AG10803 (cell line): Measurements from ENCODE around the gene PROSER3.

Experiments used
- DNase-seq: peaks from one replicate; pipeline ENCODE4 v3.0.0; 2010; ENCODE audit warnings: low read depth
- H3K4me3 ChIP-seq: 2 replicates; pipeline ENCODE4 v1.5.1; 2011; ENCODE audit warnings: mild to moderate bottlenecking, low read length, control low read depth
- TF ChIP-seq, protein P1 (sequence below): conservative IDR thresholded peaks from 2 replicates; pipeline ENCODE4 v1.5.1; 2011; ENCODE audit warnings: mild to moderate bottlenecking, low read length, control low read depth, inconsistent platforms

Gene PROSER3

DNA sequence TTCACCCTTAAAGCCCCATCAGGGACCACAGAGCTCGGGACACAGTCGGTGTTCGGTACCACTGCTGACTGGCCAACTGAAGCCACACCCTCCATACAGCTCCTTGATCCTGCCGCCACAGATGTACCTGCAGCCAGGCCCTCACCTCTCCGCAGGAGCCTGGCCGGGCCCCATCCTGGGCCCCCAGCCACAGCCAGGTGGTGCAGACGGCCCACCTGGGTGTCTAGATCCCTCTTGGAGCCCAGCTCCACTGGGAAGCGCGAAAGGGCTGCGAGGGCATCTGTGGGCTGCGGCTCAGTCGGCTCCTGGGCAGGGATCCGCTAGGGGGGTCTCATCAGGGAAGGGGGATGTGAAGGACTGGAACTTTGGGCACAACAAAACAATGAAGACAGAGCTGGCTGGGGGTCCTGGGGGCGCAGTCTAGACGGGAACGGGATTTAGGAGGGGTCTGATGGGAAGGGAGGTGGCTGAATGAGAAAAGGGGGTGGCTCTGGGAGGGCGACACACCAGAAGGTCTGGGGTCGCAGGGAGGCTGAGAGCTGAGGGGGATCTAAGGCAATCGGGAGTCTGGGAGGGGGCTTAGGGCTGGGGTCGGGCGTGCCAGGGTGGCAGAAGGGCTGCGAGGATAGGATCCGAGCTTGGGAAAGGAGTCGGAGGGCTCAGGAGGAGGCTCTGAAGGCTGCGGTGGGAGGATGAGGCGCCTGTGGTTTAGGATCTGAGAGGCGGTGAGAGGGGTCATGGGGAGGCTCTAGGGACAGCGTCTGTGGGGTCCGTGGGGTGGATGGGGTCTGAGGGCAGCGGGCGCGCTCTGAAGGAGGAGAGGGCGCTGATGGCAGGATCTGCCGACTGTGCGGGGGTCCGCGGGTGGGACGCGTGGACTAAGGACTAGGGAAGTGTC is 38.9 kb downstream of the PROSER3 start:
- TF ChIP-seq, protein P1, sequence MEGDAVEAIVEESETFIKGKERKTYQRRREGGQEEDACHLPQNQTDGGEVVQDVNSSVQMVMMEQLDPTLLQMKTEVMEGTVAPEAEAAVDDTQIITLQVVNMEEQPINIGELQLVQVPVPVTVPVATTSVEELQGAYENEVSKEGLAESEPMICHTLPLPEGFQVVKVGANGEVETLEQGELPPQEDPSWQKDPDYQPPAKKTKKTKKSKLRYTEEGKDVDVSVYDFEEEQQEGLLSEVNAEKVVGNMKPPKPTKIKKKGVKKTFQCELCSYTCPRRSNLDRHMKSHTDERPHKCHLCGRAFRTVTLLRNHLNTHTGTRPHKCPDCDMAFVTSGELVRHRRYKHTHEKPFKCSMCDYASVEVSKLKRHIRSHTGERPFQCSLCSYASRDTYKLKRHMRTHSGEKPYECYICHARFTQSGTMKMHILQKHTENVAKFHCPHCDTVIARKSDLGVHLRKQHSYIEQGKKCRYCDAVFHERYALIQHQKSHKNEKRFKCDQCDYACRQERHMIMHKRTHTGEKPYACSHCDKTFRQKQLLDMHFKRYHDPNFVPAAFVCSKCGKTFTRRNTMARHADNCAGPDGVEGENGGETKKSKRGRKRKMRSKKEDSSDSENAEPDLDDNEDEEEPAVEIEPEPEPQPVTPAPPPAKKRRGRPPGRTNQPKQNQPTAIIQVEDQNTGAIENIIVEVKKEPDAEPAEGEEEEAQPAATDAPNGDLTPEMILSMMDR, result no peak
- H3K4me3 ChIP-seq, result no peak overlapping the region
- DNase-seq, result no peak

DNA sequence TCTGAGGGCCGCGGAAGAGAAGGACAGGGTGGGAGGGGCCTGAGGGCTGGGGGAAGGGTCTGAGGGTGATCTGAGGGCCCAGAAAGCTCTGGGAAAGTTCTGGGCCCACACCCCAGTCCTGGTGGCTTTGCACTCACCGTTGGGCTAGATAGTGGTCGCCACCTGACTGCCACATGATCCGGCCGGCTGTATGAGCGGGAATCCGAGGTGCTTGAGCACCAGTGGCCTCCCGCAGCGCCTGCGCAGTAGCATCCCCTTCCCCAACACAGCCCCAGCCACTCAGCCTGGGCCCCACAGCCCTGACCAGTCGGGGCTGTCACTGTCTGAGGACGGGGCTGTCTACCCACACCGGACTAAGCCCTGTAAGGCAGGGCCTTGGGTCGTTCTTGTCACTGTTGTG is 39.7 kb downstream of the PROSER3 start:
- no peak overlapping the region for H3K4me3 ChIP-seq
- TF ChIP-seq, protein P1, result no peak
- DNase-seq, result no peak

DNA sequence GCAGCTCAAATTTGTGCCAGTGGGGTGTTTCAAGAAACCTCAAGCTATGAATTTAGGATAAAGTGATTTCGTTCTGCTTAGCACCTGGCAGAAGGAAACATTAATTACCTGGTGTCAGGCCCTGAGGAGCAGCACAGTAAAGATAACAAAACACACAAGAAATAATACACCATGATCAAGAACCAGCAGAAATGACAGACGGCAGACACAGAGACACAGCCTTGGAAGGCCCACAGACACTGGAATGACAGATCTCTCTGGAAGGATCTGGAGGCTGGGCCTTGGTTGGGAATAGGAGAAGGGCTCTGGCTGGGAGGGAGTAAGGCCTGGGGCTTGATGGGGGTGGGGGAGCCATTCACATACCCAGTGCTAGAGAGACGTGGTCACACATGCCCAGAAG is 43.9 kb downstream of the PROSER3 start:
- H3K4me3 ChIP-seq, result no peak overlapping the region
- DNase-seq, result no peak
- TF ChIP-seq, protein P1, result no peak

DNA sequence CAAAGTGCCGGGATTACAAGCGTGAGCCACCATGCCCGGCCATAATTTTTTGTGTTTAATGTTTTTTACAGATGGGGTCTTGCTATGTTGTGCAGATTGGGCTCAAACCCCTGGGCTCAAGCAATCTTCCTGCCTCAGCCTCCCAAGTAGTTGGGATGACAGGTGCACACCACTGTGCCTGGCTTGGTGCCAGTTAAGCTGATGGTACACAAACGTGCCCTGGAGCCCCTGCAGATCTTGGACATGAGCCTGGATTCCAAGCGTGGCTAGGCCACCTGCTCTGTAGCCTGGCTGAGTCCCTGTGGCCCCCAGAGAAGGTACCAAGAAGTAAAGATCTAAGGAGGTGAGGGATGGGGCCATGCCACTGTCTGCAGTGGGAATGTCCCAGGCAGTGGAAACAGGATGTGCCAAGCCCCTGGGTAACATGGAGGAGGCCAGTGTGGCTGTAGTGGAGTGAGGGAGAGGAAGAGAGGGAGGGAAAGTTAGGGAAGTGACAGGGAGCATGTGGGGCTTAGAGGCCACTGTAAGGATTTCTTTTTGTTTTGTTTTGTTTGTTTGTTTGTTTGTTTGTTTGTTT is 47.6 kb downstream of the PROSER3 start:
- no peak for DNase-seq
- TF ChIP-seq, protein P1, result no peak
- H3K4me3 ChIP-seq, result no peak overlapping the region

DNA sequence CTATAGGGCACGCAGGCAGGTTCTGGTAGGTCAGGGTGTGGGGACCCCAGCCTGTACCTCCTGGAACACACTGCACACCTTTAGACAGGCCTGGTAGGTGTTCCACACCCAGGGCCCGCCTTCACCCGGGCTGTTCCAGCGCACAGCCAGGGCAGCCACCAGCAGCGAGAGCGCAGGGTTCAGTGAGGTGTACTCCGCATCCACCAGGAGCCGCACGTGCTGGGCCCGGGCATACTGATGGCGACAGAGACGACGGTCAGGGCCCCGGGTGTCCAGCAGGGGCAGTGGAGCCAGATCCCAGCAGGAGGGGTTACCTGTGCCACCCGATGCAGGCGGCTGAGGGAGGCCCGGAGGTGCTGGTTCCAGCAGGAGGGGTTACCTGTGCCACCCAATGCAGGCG is 48.6 kb downstream of the PROSER3 start:
- DNase-seq, result no peak
- TF ChIP-seq, protein P1, result no peak

DNA sequence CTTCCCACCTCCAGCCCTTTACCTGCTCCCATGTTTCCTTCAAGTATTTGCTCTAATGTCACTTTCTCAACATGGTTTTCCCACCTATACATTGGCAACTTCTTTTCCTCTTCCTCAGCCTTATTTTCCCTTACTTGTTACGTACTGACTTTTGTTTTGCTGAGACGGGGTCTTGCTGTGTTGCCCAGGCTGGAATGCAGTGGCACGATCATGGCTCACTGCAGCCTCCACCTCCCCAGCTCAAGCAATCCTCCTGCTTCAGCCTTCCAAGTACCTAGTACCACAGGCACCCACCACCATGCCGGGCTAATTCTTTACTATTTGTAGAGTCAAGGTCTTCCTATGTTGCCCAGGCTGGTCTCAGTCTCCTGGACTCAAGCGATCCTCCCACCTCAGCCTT is 49.7 kb downstream of the PROSER3 start:
- DNase-seq, result no peak
- TF ChIP-seq, protein P1, result no peak
- H3K4me3 ChIP-seq, result no peak overlapping the region

More for the DNA sequence above, 48.6 kb downstream of the PROSER3 start:
- no peak overlapping the region for H3K4me3 ChIP-seq
